Naive thymus-derived CD4-positive, alpha-beta T cell (primary cell): ENCODE results near the gene RACGAP1. TPM values are rescaled to one million over a fixed set of nuclear protein-coding genes. Genes with fewer than 3 reads are reported as not detected.

ENCODE experiments used
- ATAC-seq: fragments of 150-1000 bp; cut with Tn5 transposase; 2 replicates; pipeline ENCODE4 v1.10.0; 2021; ENCODE audit warnings: mild to moderate bottlenecking, moderate library complexity
- CTCF ChIA-PET: fragments of 350-600 bp; sonication (Branson Sonifier 250); formaldehyde crosslinking; loops from one replicate; lab custom pipeline; 2021; ENCODE audit warnings: antibody characterized with exemption; lab: Charles Lee
- POLR2A ChIA-PET: fragments of 350-600 bp; sonication (Branson Sonifier 250); formaldehyde crosslinking; loops from one replicate; lab custom pipeline; 2021; ENCODE audit warnings: antibody characterized with exemption, inconsistent platforms; lab: Charles Lee
- DNase-seq, 9 donors: peaks; one replicate each; pipeline versions ENCODE4 v3.0.0 to v3.0.0-alpha.2; 2020 to 2022; ENCODE audit warnings: mixed read lengths in 1 of 9
- H3K27ac ChIP-seq: one replicate; pipeline ENCODE4 v1.7.0; 2013; ENCODE audit warnings: mild to moderate bottlenecking, low read depth, low read length, moderate library complexity
- H3K27me3 ChIP-seq, 2 donors: one replicate each; pipeline ENCODE4 v1.7.0; 2013; ENCODE audit warnings: low read length in 2 of 2, mild to moderate bottlenecking in 2 of 2, moderate library complexity in 2 of 2; ENCODE audit not compliant: control insufficient read depth in 2 of 2, insufficient read depth in 2 of 2
- H3K36me3 ChIP-seq, 3 experiments: 1 replicate in 2 of 3; 2 replicates in 1 of 3; pipeline ENCODE4 v1.7.0; 2013; ENCODE audit warnings: low read length in 3 of 3, mild to moderate bottlenecking in 3 of 3, moderate library complexity in 1 of 3; ENCODE audit not compliant: insufficient read depth in 3 of 3, control insufficient read depth in 2 of 3
- H3K4me1 ChIP-seq, 2 donors: one replicate each; pipeline ENCODE4 v1.7.0; 2013; ENCODE audit warnings: low read length in 2 of 2, mild to moderate bottlenecking in 2 of 2, moderate library complexity in 1 of 2; ENCODE audit not compliant: control insufficient read depth in 2 of 2, insufficient read depth in 2 of 2
- H3K4me3 ChIP-seq: 2 replicates; pipeline ENCODE4 v1.7.0; 2013; ENCODE audit warnings: mild to moderate bottlenecking, low read length
- H3K9me3 ChIP-seq, 3 experiments: 1 replicate in 2 of 3; 2 replicates in 1 of 3; pipeline ENCODE4 v1.7.0; 2013; ENCODE audit warnings: low read length in 3 of 3; ENCODE audit not compliant: control insufficient read depth in 2 of 3
- H3K27ac Mint-ChIP-seq, 9 donors: one replicate each; pipeline ENCODE4 v1.8.0; 2020 to 2022; ENCODE audit warnings: mixed read lengths in 9 of 9, mild to moderate bottlenecking in 8 of 9, moderate library complexity in 5 of 9, inconsistent platforms in 2 of 9
- H3K27me3 Mint-ChIP-seq, 5 donors: one replicate each; pipeline ENCODE4 v1.8.0; 2021 to 2022; ENCODE audit warnings: mixed read lengths in 5 of 5, mild to moderate bottlenecking in 1 of 5
- H3K36me3 Mint-ChIP-seq, 5 donors: one replicate each; pipeline ENCODE4 v1.8.0; 2020 to 2022; ENCODE audit warnings: mixed read lengths in 5 of 5, mild to moderate bottlenecking in 3 of 5, inconsistent platforms in 1 of 5
- H3K4me1 Mint-ChIP-seq, 7 donors: one replicate each; pipeline ENCODE4 v1.8.0; 2020 to 2022; ENCODE audit warnings: mixed read lengths in 7 of 7, mild to moderate bottlenecking in 3 of 7, inconsistent platforms in 1 of 7
- H3K4me3 Mint-ChIP-seq, 10 donors: one replicate each; pipeline ENCODE4 v1.8.0; 2020 to 2022; ENCODE audit warnings: mild to moderate bottlenecking in 10 of 10, mixed read lengths in 10 of 10, moderate library complexity in 6 of 10, inconsistent platforms in 2 of 10
- H3K9me3 Mint-ChIP-seq, 11 donors: one replicate each; pipeline ENCODE4 v1.8.0; 2020 to 2022; ENCODE audit warnings: mixed read lengths in 11 of 11, mild to moderate bottlenecking in 4 of 11, inconsistent platforms in 1 of 11, moderate library complexity in 1 of 11
- intact Hi-C, 2 donors: fragments of 100-400 bp; cut with micrococcal nuclease; formaldehyde crosslinking; loops; one replicate each; pipeline ENCODE4 v1.15.1; 2023
- polyA plus RNA-seq, 2 donors: library from polyadenylated mRNA; unstranded; fragments of 300-500 nt; fragmentation: Illumina TruSeq; gene quantifications; one replicate each; pipeline ENCODE4 v1.2.3, GENCODE V29; 2021
- total RNA-seq, 6 experiments: library from RNA in 5 of 6; stranded (reverse) in 5 of 6; gene quantifications; 1 replicate in 5 of 6; 2 replicates in 1 of 6; pipeline ENCODE4 v1.2.3 and lab custom pipeline; 2021 to 2026

Gene RACGAP1
- total and polyA plus RNA-seq, 7 experiments from 2014 or later: 4.2 to 111 (median 8.6) TPM

GRCh38 chr12:49941556-49942511, 83.5 kb downstream of the RACGAP1 start:
- Histone ChIP-seq H3K9me3 (no peaks in the 10 kb centered on the region), H3K27ac (no peak overlapping the region), H3K27me3 (no peaks in the 10 kb centered on the region), H3K36me3 (no peaks in the 10 kb centered on the region), H3K4me3 (no peak overlapping the region), H3K4me1 (no peaks in the 10 kb centered on the region)
- Mint-ChIP-seq H3K9me3 (no peaks in the 10 kb centered on the region), H3K27me3 (peaks cover 0 to 7% (median 0%) of the 10 kb centered on the region in 5 donors), H3K36me3 (peaks cover 0 to 1% (median 0%) of the 10 kb centered on the region in 5 donors), H3K4me1 (peaks cover 6 to 27% (median 15%) of the 10 kb centered on the region in 7 donors), H3K4me3 (no peak overlapping the region), H3K27ac (no peak overlapping the region)
- intact Hi-C loops: no loop called here
- ATAC-seq: no peak
- CTCF ChIA-PET: interaction anchor here (0.5 to 0.7 kb wide), 2 partner anchors 33 to 113 kb away, joined by 3 to 4 read pairs; no protein-coding TSS in a partner anchor
- POLR2A ChIA-PET: no interaction called here
- DNase-seq: no peak

- Mint-ChIP-seq H3K9me3 (no peaks in the 10 kb centered on the region), H3K27ac (no peak overlapping the region), H3K27me3 (peaks cover 0 to 11% (median 2%) of the 10 kb centered on the region in 5 donors), H3K36me3 (no peaks in the 10 kb centered on the region), H3K4me3 (no peak overlapping the region), H3K4me1 (peaks cover 0 to 16% (median 0%) of the 10 kb centered on the region in 7 donors)
- Histone ChIP-seq H3K27ac (no peak overlapping the region), H3K4me1 (no peaks in the 10 kb centered on the region), H3K27me3 (no peaks in the 10 kb centered on the region), H3K9me3 (no peaks in the 10 kb centered on the region), H3K36me3 (no peaks in the 10 kb centered on the region), H3K4me3 (no peak overlapping the region)
- DNase-seq: no peak
- intact Hi-C loops: no loop called here
- ChIA-PET POLR2A (no interaction called here), CTCF (interaction anchor here (0.6 to 1.7 kb wide), 2 partner anchors 28 to 387 kb away, joined by 6 to 12 read pairs; no protein-coding TSS in a partner anchor)
- ATAC-seq: no peak
Observed at GRCh38 chr12:49939707-49940106, 85.6 kb downstream of the RACGAP1 start.

GRCh38 chr12:49939307-49939706, 86.0 kb downstream of the RACGAP1 start:
- Histone ChIP-seq H3K27ac (no peak overlapping the region), H3K4me1 (no peaks in the 10 kb centered on the region), H3K27me3 (no peaks in the 10 kb centered on the region), H3K9me3 (no peaks in the 10 kb centered on the region), H3K36me3 (no peaks in the 10 kb centered on the region), H3K4me3 (no peak overlapping the region)
- intact Hi-C loops: no loop called here
- Mint-ChIP-seq H3K27me3 (peaks cover 0 to 15% (median 5%) of the 10 kb centered on the region in 5 donors), H3K9me3 (no peaks in the 10 kb centered on the region), H3K27ac (no peak overlapping the region), H3K4me3 (no peak overlapping the region), H3K4me1 (peaks cover 0 to 13% (median 0%) of the 10 kb centered on the region in 7 donors), H3K36me3 (no peaks in the 10 kb centered on the region)
- ChIA-PET POLR2A (no interaction called here), CTCF (interaction anchor here (1.7 kb wide), 1 partner anchor 28 kb away, joined by 6 read pairs; no protein-coding TSS in a partner anchor)
- DNase-seq (no peak), ATAC-seq (no peak)

Other genes starting within 250 kb of the RACGAP1 start
- 10 to 100 TPM in 4 of 5 experiments, 1 to 10 TPM in 1; 4.3 to 27.5 (median 12.0) TPM for gene NCKAP5L, start 197.1 kb downstream of the RACGAP1 start, total RNA-seq
- 1 to 10 TPM; 1.8 to 5.4 TPM for gene NCKAP5L, start 197.1 kb downstream of the RACGAP1 start, polyA plus RNA-seq
- gene BCDIN3D, start 182.4 kb downstream of the RACGAP1 start, total RNA-seq: 10 to 100 TPM in 2 of 5 experiments, 1 to 10 TPM in 3; 3.7 to 17.4 (median 6.8) TPM
- 1 to 10 TPM; 4.8 to 7.4 TPM for gene BCDIN3D, start 182.4 kb downstream of the RACGAP1 start, polyA plus RNA-seq
- under 1 TPM in 2 of 5 experiments, not detected in 3; 0.22 to 0.85 TPM for gene FAIM2, start 121.6 kb downstream of the RACGAP1 start, total RNA-seq
- not detected for gene FAIM2, start 121.6 kb downstream of the RACGAP1 start, polyA plus RNA-seq
- gene AQP2, start 74.8 kb downstream of the RACGAP1 start, total RNA-seq: not detected
- not detected for gene AQP2, start 74.8 kb downstream of the RACGAP1 start, polyA plus RNA-seq
- gene AQP5, start 63.6 kb downstream of the RACGAP1 start, total RNA-seq: not detected
- not detected for gene AQP5, start 63.6 kb downstream of the RACGAP1 start, polyA plus RNA-seq
- gene AQP6, start 52.5 kb downstream of the RACGAP1 start, total RNA-seq: not detected
- not detected for gene AQP6, start 52.5 kb downstream of the RACGAP1 start, polyA plus RNA-seq
- gene ASIC1, start 32.1 kb upstream of the RACGAP1 start, total RNA-seq: 10 to 100 TPM in 1 of 5 experiments, 1 to 10 TPM in 3, under 1 TPM in 1; 0.34 to 10.1 (median 2.0) TPM
- gene ASIC1, start 32.1 kb upstream of the RACGAP1 start, polyA plus RNA-seq: under 1 TPM; 0.14 to 0.51 TPM
- 10 to 100 TPM; 65.1 to 88.5 (median 67.5) TPM for gene SMARCD1, start 59.8 kb upstream of the RACGAP1 start, total RNA-seq
- gene SMARCD1, start 59.8 kb upstream of the RACGAP1 start, polyA plus RNA-seq: 10 to 100 TPM in 1 of 2 donors, 1 to 10 TPM in 1; 9.5 to 16.6 TPM
- gene GPD1, start 78.5 kb upstream of the RACGAP1 start, total RNA-seq: 1 to 10 TPM in 2 of 5 experiments, under 1 TPM in 3; 0.50 to 1.5 (median 0.60) TPM
- gene GPD1, start 78.5 kb upstream of the RACGAP1 start, polyA plus RNA-seq: not detected
- gene COX14, start 86.7 kb upstream of the RACGAP1 start, total RNA-seq: 10 to 100 TPM; 37.2 to 49.4 (median 46.9) TPM
- 100 to 1,000 TPM; 202 to 244 TPM for gene COX14, start 86.7 kb upstream of the RACGAP1 start, polyA plus RNA-seq
- gene CERS5, start 141.9 kb upstream of the RACGAP1 start, total RNA-seq: 10 to 100 TPM; 41.0 to 52.2 (median 47.7) TPM
- 10 to 100 TPM; 33.7 to 38.1 TPM for gene CERS5, start 141.9 kb upstream of the RACGAP1 start, polyA plus RNA-seq